Pancreas (tissue), 10 donors: ENCODE measurements around the gene CD1D. TPM values are rescaled to one million over a fixed set of nuclear protein-coding genes. Genes with fewer than 3 reads are reported as not detected.
A peak's percentile ranks its signal among the peaks of the same experiment; 100 is the strongest.
"Not testable (repeated sequence)": the region's sequence is repeated elsewhere in the genome, so short reads cannot be mapped to it uniquely, and the experiment has no call there.

Experiments used
- ATAC-seq, 4 donors: fragments of 200-7000 bp; cut with Tn5 transposase; one replicate each; pipeline versions ENCODE4 v1.8.0 to v1.9.1; 2020; ENCODE audit warnings: mild to moderate bottlenecking in 4 of 4, moderate library complexity in 4 of 4
- DNase-seq, 6 donors: peaks; one replicate each; pipeline ENCODE4 v3.0.0-alpha.2; 2020
- FAIRE-seq: peaks from 2 replicates; lab custom pipeline; 2012; peaks lifted over from hg19 to GRCh38; lab: Jason Lieb, UNC
- H3K27ac ChIP-seq, 4 donors: fragments of 200-600 bp; sonication (generic); 1 replicate in 3 of 4; 2 replicates in 1 of 4; pipeline versions ENCODE4 v1.5.0 to v1.8.0; 2020
- H3K27me3 ChIP-seq, 4 donors: fragments of 200-600 bp; one replicate each; pipeline ENCODE4 v1.8.0; 2021
- H3K36me3 ChIP-seq, 3 donors: fragments of 200-600 bp; sonication (generic) in 1 of 3; one replicate each; pipeline versions ENCODE4 v1.5.0 to v1.8.0; 2020 to 2021
- H3K4me1 ChIP-seq, 3 donors: fragments of 200-600 bp; one replicate each; pipeline ENCODE4 v1.8.0; 2021
- H3K4me3 ChIP-seq, 4 donors: fragments of 200-600 bp; sonication (generic) in 2 of 4; one replicate each; pipeline versions ENCODE4 v1.5.0 to v1.8.0; 2020 to 2021
- H3K9me3 ChIP-seq, 4 donors: fragments of 200-600 bp; one replicate each; pipeline ENCODE4 v1.8.0; 2021
- WGBS, 2 donors: extraction: QIAGEN DNeasy Blood & Tissue Kit; methylation state at CpG; one replicate each; pipeline ENCODE4 v1.1.7; 2013; 5-methylcytosine and 5-hydroxymethylcytosine counted together
- intact Hi-C, 3 donors: fragments of 100-400 bp; cut with DNase I; formaldehyde crosslinking; loops; one replicate each; pipeline versions ENCODE4 v1.11.1 to v1.14.2; 2022
- polyA plus RNA-seq, 2 donors: library from polyadenylated mRNA; stranded (reverse); fragments of 200-250 nt; gene quantifications; one replicate each; pipeline ENCODE4 v1.2.3, GENCODE V29; 2013
- total RNA-seq, 6 donors: library from RNA; stranded (reverse); fragmentation: NEBNext Ultra II Directional in 4 of 6; extraction: Animal tissue kit (Norgen Biotek cat#: 25700) in 4 of 6; gene quantifications; one replicate each; pipeline versions ENCODE4 v1.2.1 to v1.2.4, GENCODE V29; 2021 to 2023
- TF ChIP-seq, protein P1 (sequence below), 4 donors: fragments of 200-600 bp; sonication (generic) in 3 of 4; IDR thresholded peaks; one replicate each; pipeline versions ENCODE4 v1.5.0 to v1.8.0; 2021; ENCODE audit warnings: antibody characterized with exemption in 4 of 4
- donor health status: healthy with polysubstance abuse.
- donor health status: DM: no; HTN: no; CAD: no; lungs with moderate emphysema.
- donor health status: DM: no; HTN: no; CAD: no.
- donor health status: control.
- donor health status: control.
- donor health status: Bipolar disorder and iron deficiency.
- donor health status: DM: yes; HTN: yes; CAD: no.
- donor health status: DM: no; HTN: no; CAD: no.
- donor health status: DM: no; HTN: no; CAD: no.
- donor health status: DM: yes; HTN: yes; CAD: no.

The CD1D gene
- total and polyA plus RNA-seq, 8 donors = 0.08 to 1.3 (median 0.69) TPM

DNA sequence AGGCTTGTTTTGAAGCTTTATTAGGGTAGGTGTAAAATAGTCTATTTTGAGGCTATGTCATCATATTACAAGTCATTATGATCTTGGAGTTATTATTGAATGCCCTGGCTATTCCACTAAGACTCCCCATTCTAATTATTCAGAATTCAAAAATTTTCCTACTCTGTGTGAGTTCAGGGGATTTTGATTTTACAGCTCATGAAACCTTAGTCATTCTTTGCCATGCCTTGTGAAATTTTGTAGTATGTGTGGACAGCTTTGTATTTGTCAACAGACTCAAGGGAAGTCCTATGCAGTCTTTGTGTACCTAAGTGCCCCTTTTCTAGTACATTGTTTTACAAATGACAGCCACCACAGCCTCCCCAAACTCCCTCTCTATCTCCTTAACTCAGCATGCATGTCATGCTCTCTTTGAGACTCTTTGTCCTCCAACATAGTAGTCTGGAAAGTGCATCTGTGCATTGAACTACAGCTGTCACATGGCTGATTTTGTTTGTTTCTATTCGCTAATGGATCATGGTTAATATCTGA lies 28.0 kb downstream of the CD1D start:
- no peaks in the 10 kb centered on the region for H3K9me3 ChIP-seq
- no peak overlapping the region for H3K4me3 ChIP-seq
- 45 to 53% methylated on average over 1 of the region's 1 CpG for WGBS, 2 donors
- DNase-seq = no peak
- TF ChIP-seq, protein P1, sequence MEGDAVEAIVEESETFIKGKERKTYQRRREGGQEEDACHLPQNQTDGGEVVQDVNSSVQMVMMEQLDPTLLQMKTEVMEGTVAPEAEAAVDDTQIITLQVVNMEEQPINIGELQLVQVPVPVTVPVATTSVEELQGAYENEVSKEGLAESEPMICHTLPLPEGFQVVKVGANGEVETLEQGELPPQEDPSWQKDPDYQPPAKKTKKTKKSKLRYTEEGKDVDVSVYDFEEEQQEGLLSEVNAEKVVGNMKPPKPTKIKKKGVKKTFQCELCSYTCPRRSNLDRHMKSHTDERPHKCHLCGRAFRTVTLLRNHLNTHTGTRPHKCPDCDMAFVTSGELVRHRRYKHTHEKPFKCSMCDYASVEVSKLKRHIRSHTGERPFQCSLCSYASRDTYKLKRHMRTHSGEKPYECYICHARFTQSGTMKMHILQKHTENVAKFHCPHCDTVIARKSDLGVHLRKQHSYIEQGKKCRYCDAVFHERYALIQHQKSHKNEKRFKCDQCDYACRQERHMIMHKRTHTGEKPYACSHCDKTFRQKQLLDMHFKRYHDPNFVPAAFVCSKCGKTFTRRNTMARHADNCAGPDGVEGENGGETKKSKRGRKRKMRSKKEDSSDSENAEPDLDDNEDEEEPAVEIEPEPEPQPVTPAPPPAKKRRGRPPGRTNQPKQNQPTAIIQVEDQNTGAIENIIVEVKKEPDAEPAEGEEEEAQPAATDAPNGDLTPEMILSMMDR (IDR thresholded peaks at IDR 0.05) = no peak
- no peak for FAIRE-seq
- H3K27me3 ChIP-seq = peaks cover 0 to 6% (median 0%) of the 10 kb centered on the region in 4 donors
- intact Hi-C loops = loop anchor here in 1 of 3 donors (10.0 kb wide), 1 partner anchor 786 kb away; no protein-coding TSS in a partner anchor
- H3K36me3 ChIP-seq = no peaks in the 10 kb centered on the region
- no peaks in the 10 kb centered on the region for H3K4me1 ChIP-seq
- H3K27ac ChIP-seq = no peak overlapping the region
- ATAC-seq = no peak

DNA sequence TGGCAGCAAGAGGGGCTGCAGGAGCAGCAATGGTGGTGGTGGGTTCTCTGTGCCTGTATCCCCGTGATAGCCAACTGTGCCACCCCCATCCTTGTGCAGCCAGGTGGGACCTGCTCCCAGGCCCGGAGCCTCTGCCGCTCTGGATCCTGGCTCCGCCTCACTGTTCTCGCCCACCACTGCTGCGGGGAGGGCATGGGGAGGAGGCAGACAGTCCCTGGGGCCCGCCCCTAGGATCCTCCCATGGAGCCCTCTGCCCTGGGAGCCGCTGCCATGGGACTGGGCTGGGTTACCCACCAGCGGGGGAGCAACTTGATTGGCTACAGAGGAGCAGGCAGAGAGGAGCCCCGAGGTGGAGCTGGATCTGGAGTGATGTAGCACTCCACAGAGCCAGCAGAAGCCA lies 31.6 kb downstream of the CD1D start:
- Histone ChIP-seq H3K27ac (no peak overlapping the region), H3K9me3 (no peaks in the 10 kb centered on the region), H3K36me3 (no peaks in the 10 kb centered on the region), H3K4me3 (no peak overlapping the region), H3K27me3 (peaks cover 0 to 6% (median 0%) of the 10 kb centered on the region in 4 donors), H3K4me1 (no peaks in the 10 kb centered on the region)
- DNase-seq (peak in 1 of 6 donors; percentile 42), FAIRE-seq (no peak), ATAC-seq (no peak)
- intact Hi-C loops = no loop called here
- TF ChIP-seq, protein P1 (IDR thresholded peaks at IDR 0.05) = no peak
- WGBS, 2 donors = 55 to 64% methylated on average over 9 to 10 of the region's 10 CpGs

DNA sequence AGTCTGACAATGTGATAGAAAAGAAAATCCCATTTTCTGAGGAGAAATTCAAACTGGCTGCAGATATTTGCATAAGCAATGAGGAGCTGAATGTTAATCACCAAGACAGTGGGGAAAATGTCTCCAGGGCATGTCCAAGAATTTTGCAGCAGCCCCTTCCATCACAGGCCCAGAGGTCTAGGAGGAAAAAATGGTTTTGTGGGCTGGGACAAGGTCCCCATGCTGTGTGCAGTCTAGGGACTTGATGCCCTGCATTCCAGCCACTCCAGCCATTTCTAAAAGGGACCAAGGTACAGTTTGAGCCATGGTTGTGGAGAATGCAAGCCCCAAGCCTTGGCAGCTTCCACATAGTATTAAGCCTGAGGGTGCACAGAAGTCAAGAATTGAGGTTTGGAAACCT lies 42.8 kb downstream of the CD1D start:
- H3K36me3 ChIP-seq, DNase-seq, H3K27ac ChIP-seq, FAIRE-seq, H3K4me3 ChIP-seq, H3K4me1 ChIP-seq, intact Hi-C loops, ATAC-seq, H3K27me3 ChIP-seq, H3K9me3 ChIP-seq: not testable (repeated sequence)

DNA sequence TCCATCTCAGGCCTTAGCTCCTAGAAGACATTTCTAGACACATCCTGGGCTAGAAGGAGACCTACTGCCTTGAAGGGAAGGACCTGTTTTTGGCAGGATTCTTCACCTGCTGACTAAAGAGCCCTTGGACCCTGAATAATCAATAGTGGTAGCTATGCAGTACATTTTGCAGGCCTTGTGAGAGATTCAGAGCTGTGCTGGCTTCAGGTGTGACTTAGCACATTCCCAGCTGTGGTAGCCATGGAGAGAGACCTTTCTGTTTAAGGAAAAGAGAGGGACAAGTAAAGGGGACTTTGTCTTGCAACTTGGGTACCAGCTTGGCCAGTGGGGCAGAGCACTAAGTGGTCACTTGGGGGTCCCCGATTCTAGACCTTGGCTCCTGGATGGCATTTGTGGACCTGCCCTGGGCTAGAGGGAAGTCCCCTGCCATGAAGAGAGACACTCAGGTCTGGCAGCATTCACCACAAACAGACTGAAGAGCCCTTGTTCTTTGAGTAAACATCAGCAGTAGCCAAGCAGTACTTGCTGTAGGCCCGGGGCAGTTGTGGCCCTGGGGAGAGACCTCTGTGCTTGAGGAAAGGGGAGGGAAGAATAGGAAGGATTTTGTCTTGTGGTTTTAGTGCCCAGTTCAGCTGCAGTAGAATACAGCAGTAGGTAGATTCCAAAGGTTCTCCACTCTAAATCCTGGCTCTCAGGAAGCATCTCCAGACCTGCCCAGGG lies 47.4 kb downstream of the CD1D start:
- TF ChIP-seq, protein P1 (IDR thresholded peaks at IDR 0.05) = no peak
- no peak overlapping the region for H3K4me3 ChIP-seq
- no peaks in the 10 kb centered on the region for H3K9me3 ChIP-seq
- 37 to 38% methylated on average over 2 of the region's 2 CpGs for WGBS, 2 donors
- H3K36me3 ChIP-seq = no peaks in the 10 kb centered on the region
- no peak overlapping the region for H3K27ac ChIP-seq
- ATAC-seq = no peak
- no peak for FAIRE-seq
- H3K27me3 ChIP-seq = no peaks in the 10 kb centered on the region
- DNase-seq = no peak
- H3K4me1 ChIP-seq = no peaks in the 10 kb centered on the region
- intact Hi-C loops = no loop called here

Other genes starting within 250 kb of the CD1D start
- 10 to 100 TPM in 1 of 6 donors, 1 to 10 TPM in 5; 1.9 to 13.0 (median 4.9) TPM for gene KIRREL1, start 187.2 kb upstream of the CD1D start, total RNA-seq
- 1 to 10 TPM; 2.5 to 3.8 TPM for gene KIRREL1, start 187.2 kb upstream of the CD1D start, polyA plus RNA-seq
- gene CD1A, start 73.5 kb downstream of the CD1D start, total RNA-seq = under 1 TPM in 1 of 6 donors, not detected in 5; 0.09 TPM
- gene CD1A, start 73.5 kb downstream of the CD1D start, polyA plus RNA-seq = not detected
- gene CD1C, start 109.0 kb downstream of the CD1D start, total RNA-seq = 1 to 10 TPM in 1 of 6 donors, under 1 TPM in 2, not detected in 3; 0.20 to 1.3 (median 0.52) TPM
- under 1 TPM in 1 of 2 donors, not detected in 1; 0.12 TPM for gene CD1C, start 109.0 kb downstream of the CD1D start, polyA plus RNA-seq
- under 1 TPM in 1 of 6 donors, not detected in 5; 0.19 TPM for gene CD1B, start 150.6 kb downstream of the CD1D start, total RNA-seq
- gene CD1B, start 150.6 kb downstream of the CD1D start, polyA plus RNA-seq = not detected
- under 1 TPM in 2 of 6 donors, not detected in 4; 0.55 to 0.72 TPM for gene CD1E, start 173.0 kb downstream of the CD1D start, total RNA-seq
- gene CD1E, start 173.0 kb downstream of the CD1D start, polyA plus RNA-seq = not detected
- gene OR10T2, start 218.6 kb downstream of the CD1D start, total RNA-seq = not detected
- gene OR10T2, start 218.6 kb downstream of the CD1D start, polyA plus RNA-seq = not detected
- gene OR10K2, start 245.3 kb downstream of the CD1D start, total RNA-seq = not detected
- not detected for gene OR10K2, start 245.3 kb downstream of the CD1D start, polyA plus RNA-seq